HG03457 (cell line): ENCODE results near the gene NAE1.
"Not testable (repeated sequence)": the region's sequence is repeated elsewhere in the genome, so short reads cannot be mapped to it uniquely, and the experiment has no call there.

Experiments
- ATAC-seq: cut with Tn5 transposase; IDR thresholded peaks from one replicate; pipeline ENCODE4 v1.9.1; 2021; ENCODE audit warnings: moderate number of reproducible peaks; ENCODE audit not compliant: unreplicated experiment

Gene NAE1

DNA sequence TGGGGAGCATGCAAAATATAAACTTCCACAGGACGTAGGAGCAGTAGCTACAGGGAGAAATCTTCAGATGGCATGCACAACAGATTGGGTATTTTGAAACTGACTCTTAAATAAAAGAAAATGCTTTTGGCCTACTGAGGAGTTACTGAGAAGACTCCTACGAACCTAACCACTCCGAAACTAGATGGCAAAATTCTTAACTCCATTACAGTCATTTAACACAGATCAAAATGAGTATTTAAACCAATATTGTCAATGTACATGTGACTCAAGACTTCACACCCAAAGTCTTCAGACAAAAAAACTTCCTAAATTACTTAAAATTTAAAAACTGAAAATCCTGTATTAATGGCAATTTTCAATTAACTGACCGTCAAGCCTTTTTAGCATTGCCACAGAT lies 21.0 kb downstream of the NAE1 start:
- ATAC-seq = no peak

DNA sequence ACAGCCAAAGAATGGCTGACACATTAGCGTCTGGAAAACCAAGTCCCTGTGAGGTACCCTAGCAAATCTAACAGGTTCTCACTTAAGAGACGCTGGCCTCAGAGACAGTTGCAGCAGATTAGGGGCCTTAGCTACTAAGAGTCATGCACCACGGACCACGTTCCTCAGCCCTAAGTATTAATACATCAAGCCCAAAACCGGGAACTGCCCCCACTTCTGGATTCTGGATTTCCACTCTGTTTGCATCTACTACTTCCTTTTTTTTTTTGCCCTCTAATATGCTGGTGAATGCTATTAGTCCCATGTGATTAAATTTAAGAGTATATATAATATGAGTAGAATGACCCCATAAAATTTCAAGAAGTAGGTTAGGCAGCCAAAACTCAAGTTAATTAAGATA lies 28.6 kb downstream of the NAE1 start:
- no peak for ATAC-seq

DNA sequence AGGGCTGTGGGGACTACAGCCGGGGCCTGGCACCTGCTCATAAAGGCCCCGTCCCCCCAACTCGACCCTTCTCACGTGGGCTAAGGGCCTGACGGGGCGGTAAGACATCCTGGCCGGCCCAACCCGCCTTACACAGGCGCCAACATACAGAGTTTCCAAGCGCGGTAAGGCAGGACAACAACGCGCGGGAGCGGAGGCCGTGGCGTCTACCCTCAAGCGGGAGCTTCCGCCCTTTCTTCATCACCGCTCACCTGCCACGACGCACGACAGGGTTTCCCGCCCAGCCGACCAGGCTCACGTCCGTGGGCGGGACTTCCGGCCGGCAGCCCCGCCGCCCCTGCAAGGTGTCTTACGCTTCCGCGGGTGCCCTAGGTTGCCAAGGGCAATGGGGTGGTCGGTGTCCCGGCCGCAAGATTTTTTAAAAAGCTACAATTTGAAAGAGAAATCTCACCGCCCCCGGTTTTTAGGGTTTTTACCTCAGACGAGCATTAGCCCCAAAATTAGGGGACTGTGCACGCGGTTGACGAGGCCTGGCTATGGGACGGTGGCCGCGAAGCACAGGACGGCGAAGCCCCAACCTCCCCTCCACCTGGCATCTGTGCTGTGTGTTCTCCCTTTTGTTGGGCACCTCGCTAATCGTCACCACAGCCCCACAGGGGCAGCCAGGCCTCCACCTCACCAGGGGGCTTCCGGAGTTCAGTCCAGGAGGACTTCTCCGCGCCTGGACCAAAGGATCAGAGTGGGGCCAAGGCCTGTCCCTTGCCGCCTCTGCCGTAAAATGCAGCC lies 29.3 kb downstream of the NAE1 start, which contains the start of gene TERB1:
Gene TERB1, minus strand, starts transcription at position 265 of the 786 bp plus-strand sequence. CDS start 4,786 bp downstream, outside the sequence.
- no peak for ATAC-seq

DNA sequence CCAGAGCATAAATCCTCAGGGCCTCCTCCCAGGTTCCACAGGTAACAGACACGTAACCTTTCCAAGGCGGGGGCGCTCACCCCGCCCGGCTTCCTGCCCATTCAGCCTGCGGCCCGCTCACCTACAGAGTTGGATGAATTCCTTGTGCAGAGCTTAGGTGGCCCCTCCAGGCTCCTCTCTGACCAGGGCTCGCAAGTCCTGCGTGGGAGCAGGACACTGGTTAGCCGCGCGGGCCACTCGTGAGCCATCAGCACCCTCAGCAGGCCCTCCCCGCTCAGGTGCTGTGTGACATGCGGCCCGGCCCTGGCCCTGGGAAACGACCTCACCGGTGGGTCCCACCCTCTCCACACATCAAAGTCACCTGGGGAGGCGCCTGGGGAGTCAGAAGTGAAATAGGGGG lies 29.9 kb downstream of the NAE1 start:
- no peak for ATAC-seq

DNA sequence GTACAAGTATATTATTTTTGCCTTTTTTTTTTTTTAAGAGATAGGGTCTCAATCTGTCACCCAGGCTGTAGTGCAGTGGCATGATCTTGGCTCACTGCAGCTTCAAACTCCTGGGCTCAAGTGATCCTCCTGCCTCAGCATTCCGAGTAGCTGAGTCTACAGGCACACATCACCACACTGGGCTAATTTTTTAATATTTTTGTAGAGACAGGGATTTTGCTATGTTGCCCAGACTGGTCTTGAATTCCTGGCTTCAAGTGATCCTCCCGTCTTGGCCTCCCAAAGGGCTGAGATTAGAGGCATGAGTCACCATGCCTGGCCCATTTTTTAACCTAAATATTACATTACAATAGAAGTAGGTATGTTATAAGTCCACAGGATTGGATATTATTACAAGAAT lies 32.6 kb downstream of the NAE1 start:
- no peak for ATAC-seq

DNA sequence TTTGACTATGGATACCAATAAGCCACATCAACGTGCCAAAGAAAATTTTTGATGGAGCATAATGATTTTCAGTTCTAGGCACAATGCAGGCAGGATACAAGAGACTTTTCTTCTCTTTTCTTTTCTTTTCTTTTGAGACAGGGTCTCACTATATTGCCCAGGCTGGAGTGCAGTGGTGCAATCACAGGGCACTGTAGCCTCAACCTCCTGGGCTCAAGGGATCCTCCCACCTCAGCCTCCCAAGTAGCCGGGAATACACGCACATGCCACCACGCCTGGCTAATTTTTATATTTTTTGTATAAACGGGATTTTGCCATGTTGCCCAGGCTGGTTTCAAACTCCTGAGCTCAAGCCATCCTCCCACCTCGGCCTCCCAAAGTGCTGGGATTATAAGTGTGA lies 36.8 kb downstream of the NAE1 start:
- ATAC-seq = not testable (repeated sequence)

DNA sequence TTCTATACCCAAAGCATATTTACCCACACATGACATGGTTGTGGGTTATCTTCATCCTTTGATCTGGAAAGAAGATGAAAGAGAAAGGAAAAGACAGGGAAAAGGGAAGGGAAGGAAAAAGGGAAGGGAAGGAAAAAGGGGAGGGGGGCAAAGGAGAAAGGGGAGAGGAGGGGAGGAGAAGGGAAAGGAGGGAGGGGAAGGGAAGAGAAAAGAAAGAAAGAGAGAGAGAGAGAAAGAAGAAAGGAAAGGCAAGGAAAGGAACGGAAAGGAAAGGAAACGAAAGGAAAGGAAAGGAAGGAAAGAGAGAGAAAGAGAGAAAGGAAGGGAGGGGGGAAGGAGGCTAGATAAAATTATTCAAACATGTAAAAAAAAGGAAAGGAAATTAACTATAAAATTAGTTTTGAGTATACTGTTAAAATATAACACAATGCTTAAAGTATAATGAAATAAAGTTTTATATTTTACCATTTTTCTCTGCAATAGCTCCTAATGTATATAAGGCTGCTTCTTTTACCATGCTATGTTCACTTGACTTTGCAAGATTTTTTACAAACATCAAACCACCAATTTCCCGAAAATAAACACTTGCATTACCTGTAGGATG lies 40.5 kb downstream of the NAE1 start:
- ATAC-seq = no peak

DNA sequence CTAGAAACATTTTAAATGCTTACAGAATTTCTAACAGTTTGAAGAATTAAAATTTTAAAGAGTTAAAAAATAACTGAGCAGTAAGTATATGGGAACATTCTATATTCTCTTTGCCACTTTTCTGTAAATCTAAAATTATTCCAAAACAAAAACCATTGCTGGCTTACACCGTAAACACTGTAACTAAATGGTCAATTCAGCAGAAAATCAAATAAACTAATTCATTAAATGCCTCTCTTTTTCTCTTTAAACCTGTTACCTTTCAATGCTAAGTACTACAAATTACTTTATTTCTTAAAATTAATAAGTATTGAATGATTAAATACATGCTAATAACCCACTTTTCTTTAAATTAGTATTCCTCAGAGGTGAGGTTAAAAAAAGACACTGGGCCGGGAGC lies 43.3 kb downstream of the NAE1 start:
- ATAC-seq = no peak

DNA sequence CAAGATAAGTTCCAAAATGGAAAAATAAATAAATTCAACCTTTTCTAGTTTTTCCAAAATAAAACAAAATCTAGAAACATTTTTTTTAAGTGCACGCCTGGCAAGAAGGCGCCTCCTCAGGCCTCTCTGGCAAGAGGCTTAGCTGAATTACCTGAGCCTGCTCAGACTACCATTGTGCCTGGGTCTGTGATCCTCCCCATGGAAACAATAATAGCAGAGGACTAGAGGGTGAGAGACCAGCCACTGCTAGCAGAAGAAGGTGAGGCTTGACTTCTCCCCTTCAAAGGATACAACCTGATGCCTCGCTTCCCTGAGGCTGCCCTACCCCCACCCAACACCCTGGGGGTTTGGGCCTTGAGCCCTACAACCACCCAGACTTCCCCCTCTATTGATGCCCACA lies 44.2 kb downstream of the NAE1 start:
- ATAC-seq = no peak

DNA sequence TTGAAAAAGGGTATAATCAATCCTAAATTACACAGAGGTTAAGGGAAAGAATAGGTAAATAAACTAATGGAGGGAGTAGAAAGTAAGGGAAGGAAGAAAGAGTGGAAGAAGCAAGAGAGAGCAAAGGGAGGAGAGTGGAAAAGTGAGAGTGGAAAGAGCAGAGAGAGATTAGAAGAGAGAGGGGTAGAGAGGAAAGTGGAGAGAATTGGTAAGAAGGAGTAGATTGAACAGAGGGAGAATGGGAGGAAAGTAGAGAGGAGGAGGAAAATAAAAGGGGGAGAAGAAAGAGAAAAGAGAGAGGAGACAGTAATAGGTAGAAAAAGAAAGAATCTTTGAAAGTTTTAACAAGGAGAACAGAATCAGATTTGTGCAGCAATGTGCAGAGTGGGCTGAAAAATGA lies 54.3 kb downstream of the NAE1 start:
- no peak for ATAC-seq

DNA sequence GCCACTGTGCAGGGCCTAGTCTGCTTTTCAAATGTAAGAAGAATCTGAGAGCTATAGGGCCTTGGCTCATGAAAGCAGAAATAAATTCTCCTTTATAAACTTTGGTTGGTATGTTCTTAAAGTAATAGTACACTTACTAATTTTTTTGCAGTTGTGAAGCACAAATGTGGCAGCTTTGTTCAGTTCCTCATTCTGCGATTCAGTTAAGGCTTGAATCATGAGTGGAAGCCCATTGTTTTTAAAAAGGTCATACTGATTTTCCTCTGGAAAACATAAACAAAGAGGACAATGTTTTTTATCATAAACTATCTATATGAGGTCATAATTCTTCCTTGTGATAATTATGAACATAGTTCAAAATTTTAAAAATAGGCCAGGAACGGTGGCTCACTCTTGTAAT lies 55.8 kb downstream of the NAE1 start:
- ATAC-seq = no peak

DNA sequence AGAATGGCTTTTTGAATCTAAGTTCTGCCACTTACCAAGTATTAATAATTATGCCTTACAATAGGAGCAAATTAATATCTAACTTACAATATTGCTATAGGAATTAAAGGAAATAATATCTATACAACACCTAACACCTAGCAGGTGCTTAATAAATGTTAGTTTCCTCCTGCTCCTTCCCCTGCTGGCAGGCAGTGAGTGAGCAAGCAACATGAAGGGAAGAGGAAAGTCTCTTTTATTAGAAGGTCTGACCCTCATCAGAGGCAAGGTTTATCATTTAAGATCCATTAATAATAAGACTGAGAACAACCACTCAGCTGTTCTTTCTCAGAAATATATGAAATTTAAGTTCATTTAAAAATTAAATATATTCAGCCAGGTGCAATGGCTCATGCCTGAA lies 72.7 kb downstream of the NAE1 start:
- no peak for ATAC-seq

DNA sequence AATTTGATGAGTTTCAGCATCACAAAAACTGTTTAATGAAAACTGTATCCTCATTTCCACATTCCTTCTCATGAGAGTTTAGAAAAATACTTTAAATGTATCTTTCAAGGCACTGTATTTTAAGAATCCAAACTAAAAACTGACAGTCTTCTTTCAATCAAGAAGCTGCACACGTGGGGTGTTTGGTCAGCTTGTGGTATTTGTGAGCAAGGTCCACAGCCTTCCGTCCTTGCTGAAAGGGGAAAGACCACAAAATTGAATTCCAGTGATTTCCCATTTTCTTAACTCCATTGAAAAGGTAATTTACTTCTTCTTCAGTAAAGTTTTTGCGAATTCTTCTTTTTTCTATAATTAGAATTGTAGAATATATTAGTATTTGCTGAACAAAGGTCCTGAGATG lies 76.0 kb downstream of the NAE1 start:
- ATAC-seq = no peak

DNA sequence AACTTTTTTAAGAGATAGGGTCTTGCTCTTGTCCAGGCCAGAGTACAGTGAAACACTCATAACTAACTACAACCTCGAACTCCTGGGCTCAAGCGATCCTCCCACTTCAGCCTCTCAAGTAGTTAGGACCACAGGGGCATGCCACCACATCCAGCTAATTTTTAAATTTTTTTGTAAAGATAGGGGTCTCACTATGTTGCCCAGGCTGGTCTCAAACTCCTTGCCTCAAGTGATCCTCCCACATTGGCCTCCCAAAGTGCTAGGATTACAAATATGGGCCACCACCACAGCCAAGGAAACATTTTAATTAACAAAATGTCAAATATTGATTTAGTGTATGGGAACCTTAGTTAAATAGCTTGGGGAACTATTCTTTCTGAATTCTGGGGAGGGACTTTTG lies 76.6 kb downstream of the NAE1 start:
- no peak for ATAC-seq

DNA sequence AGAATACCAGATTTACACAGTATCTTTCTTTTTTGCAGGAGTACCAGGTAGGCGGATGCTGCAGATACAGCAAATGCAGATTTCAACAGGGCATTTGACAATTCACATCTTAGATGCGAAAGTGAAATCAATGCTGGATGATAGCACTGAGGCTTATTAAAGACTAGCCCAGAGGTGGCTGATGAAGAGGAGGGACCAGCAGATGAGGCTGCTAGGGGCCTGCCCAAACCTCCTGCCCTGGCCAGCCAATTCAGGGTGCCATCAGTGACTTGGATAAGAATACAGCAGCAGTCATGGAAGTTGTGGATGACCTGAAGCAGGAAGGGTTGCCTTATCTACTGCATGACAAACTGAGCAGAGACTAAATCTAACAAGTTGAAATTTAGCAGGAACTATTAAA lies 77.8 kb downstream of the NAE1 start:
- ATAC-seq = no peak
